Nephron progenitor cell (in vitro differentiated cells): ENCODE results near the gene SSH2.
A peak's percentile ranks its signal among the peaks of the same experiment; 100 is the strongest.
"Not testable (repeated sequence)": the region's sequence is repeated elsewhere in the genome, so short reads cannot be mapped to it uniquely, and the experiment has no call there.

Source experiments
- DNase-seq: peaks from one replicate; pipeline ENCODE4 v3.0.0; 2021
- H3K27ac Mint-ChIP-seq: 2 replicates; pipeline ENCODE4 v1.8.0; 2021; ENCODE audit warnings: mild to moderate bottlenecking, moderate library complexity, mixed read lengths
- H3K27me3 Mint-ChIP-seq: 2 replicates; pipeline ENCODE4 v1.8.0; 2021; ENCODE audit warnings: mild to moderate bottlenecking, low read depth, mixed read lengths; ENCODE audit not compliant: poor library complexity
- H3K36me3 Mint-ChIP-seq: 2 replicates; pipeline ENCODE4 v1.8.0; 2021; ENCODE audit warnings: low read depth, mixed read lengths
- H3K4me1 Mint-ChIP-seq: 2 replicates; pipeline ENCODE4 v1.8.0; 2021; ENCODE audit warnings: mixed read lengths
- H3K4me3 Mint-ChIP-seq: 2 replicates; pipeline ENCODE4 v1.8.0; 2021; ENCODE audit warnings: mild to moderate bottlenecking, moderate library complexity, mixed read lengths
- H3K9me3 Mint-ChIP-seq: 2 replicates; pipeline ENCODE4 v1.8.0; 2021; ENCODE audit warnings: mild to moderate bottlenecking, moderate library complexity, mixed read lengths
- CTCF ChIP-seq: fragments of 200-600 bp; sonication (generic); IDR thresholded peaks from 2 replicates; pipeline ENCODE4 v1.5.0; 2021; ENCODE audit warnings: antibody characterized with exemption

The SSH2 gene

GRCh38 chr17:29862951-29863350, 67.1 kb downstream of the SSH2 start:
- H3K27ac Mint-ChIP-seq: no peak overlapping the region
- no peak for TF ChIP-seq CTCF
- H3K4me3 Mint-ChIP-seq: no peak overlapping the region
- H3K4me1 Mint-ChIP-seq: peaks cover 24% of the 10 kb centered on the region
- peaks cover 2% of the 10 kb centered on the region for H3K27me3 Mint-ChIP-seq
- H3K36me3 Mint-ChIP-seq: peaks cover 8% of the 10 kb centered on the region
- peaks cover 18% of the 10 kb centered on the region for H3K9me3 Mint-ChIP-seq
- DNase-seq: no peak

- peaks cover 19% of the 10 kb centered on the region for H3K4me1 Mint-ChIP-seq
- H3K36me3 Mint-ChIP-seq: peaks cover 14% of the 10 kb centered on the region
- peaks cover 24% of the 10 kb centered on the region for H3K9me3 Mint-ChIP-seq
- H3K4me3 Mint-ChIP-seq: no peak overlapping the region
- no peak for TF ChIP-seq CTCF
- peaks cover 2% of the 10 kb centered on the region for H3K27me3 Mint-ChIP-seq
- no peak for DNase-seq
- no peak overlapping the region for H3K27ac Mint-ChIP-seq
Measured at GRCh38 chr17:29862127-29862526, 67.9 kb downstream of the SSH2 start.

DNA sequence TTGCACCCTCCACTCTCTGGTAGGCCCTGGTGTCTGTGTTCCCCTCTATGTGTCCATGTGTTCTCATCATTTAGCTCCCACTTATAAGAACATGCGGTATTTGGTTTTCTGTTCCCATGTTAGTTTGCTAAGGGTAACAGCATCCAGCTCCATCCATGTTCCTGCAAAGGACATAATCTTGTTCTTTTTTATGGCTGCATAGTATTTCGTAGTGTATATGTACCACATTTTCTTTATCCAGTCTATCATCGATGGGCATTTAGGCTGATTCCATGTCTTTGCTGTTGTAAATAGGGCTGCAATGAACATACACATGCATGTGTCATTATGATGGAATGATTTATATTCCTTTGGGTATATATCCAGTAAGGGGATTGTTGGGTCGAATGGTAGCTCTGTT, 70.6 kb downstream of the SSH2 start:
- H3K9me3 Mint-ChIP-seq: peaks cover 33% of the 10 kb centered on the region
- DNase-seq, H3K27ac Mint-ChIP-seq, H3K4me1 Mint-ChIP-seq, H3K27me3 Mint-ChIP-seq, H3K4me3 Mint-ChIP-seq: not testable (repeated sequence)
- peaks cover 22% of the 10 kb centered on the region for H3K36me3 Mint-ChIP-seq

DNA sequence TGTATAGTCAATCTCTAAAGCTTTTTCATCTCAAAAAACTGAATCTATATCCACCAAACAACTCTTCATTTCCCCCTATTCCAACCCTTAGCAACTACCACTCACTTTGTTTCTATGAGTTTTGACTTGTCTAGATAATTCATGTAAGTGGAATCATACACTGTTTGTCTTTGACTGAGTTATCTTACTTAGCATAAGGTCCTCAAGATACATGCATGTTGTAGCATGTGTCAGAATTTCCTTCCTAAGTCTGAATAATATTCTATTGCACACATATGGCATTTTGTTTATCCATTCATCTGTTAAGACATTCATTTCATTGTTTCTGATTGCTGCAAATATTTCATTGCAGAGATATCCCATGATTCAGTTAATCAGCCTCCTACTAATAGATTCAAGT, 72.2 kb downstream of the SSH2 start:
- DNase-seq: no peak
- no peak overlapping the region for H3K4me3 Mint-ChIP-seq
- no peak overlapping the region for H3K27ac Mint-ChIP-seq
- TF ChIP-seq CTCF: no peak
- H3K27me3 Mint-ChIP-seq: peaks cover 2% of the 10 kb centered on the region
- H3K36me3 Mint-ChIP-seq: peaks cover 28% of the 10 kb centered on the region
- H3K4me1 Mint-ChIP-seq: no peaks in the 10 kb centered on the region
- peaks cover 33% of the 10 kb centered on the region for H3K9me3 Mint-ChIP-seq

DNA sequence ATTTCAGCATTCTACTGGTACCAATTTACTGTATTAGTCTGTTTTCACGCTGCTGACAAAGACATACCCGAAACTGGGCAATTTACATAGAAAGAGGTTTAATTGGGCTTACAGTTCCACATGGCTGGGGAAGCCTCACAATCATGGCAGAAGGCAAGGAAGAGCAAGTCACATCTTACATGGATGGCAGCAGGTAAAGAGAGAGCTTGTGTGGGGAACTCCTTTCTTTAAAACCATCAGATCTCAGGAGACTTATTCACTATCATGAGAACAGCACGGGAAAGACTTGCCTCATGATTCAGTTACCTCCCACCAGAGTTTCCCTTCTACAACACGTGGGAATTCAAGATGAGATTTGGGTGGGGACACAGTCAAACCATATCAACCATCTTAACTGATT, 72.9 kb downstream of the SSH2 start:
- Mint-ChIP-seq H3K36me3 (peaks cover 28% of the 10 kb centered on the region), H3K9me3 (peaks cover 33% of the 10 kb centered on the region)
- DNase-seq, H3K4me3 Mint-ChIP-seq, H3K27ac Mint-ChIP-seq, H3K4me1 Mint-ChIP-seq, H3K27me3 Mint-ChIP-seq: not testable (repeated sequence)

DNA sequence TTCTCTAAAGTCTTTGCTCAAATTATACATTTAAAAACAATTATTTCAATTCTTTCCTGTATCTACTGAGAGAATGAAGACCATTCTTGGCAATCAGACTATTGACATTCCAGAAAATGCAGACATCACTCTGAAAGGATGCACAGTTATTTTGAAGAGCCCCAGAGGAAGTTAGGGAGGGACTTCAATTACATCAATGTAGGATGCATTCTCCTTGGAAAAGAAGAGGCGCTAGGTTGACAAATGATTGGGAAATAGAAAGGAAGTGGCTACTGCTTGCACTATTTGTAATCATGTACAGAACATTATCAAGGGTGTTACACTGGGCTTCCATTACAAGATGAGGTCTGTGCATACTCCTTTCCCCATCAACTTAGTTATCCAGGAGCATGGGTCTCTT, 74.3 kb downstream of the SSH2 start:
- no peak overlapping the region for H3K27ac Mint-ChIP-seq
- peaks cover 33% of the 10 kb centered on the region for H3K9me3 Mint-ChIP-seq
- no peak for TF ChIP-seq CTCF
- no peaks in the 10 kb centered on the region for H3K4me1 Mint-ChIP-seq
- H3K27me3 Mint-ChIP-seq: peaks cover 2% of the 10 kb centered on the region
- peaks cover 28% of the 10 kb centered on the region for H3K36me3 Mint-ChIP-seq
- no peak for DNase-seq
- H3K4me3 Mint-ChIP-seq: no peak overlapping the region

- peaks cover 24% of the 10 kb centered on the region for H3K36me3 Mint-ChIP-seq
- peak overlapping the region; percentile 39 for H3K27ac Mint-ChIP-seq
- no peak for TF ChIP-seq CTCF
- no peak for DNase-seq
- H3K27me3 Mint-ChIP-seq: peaks cover 5% of the 10 kb centered on the region
- H3K9me3 Mint-ChIP-seq: no peaks in the 10 kb centered on the region
- no peak overlapping the region for H3K4me3 Mint-ChIP-seq
- peaks cover 29% of the 10 kb centered on the region for H3K4me1 Mint-ChIP-seq
Measured at GRCh38 chr17:29848737-29849136, 81.3 kb downstream of the SSH2 start.
